Mesenchymal stem cell (in vitro differentiated cells and primary cell): ENCODE data around the gene MKNK1.

Experiments
- DNase-seq: peaks from one replicate; pipeline ENCODE4 v3.0.0-alpha.2; 2013
- H2AFZ ChIP-seq: one replicate; pipeline ENCODE4 v1.6.1; 2013; ENCODE audit warnings: low read depth, mild to moderate bottlenecking, control low read depth, inconsistent platforms, low read length, moderate library complexity
- H2AK5ac ChIP-seq: 2 replicates; pipeline ENCODE4 v1.6.1; 2013; ENCODE audit warnings: low read length, moderate library complexity, mild to moderate bottlenecking, inconsistent platforms; ENCODE audit not compliant: severe bottlenecking
- H2BK120ac ChIP-seq: one replicate; pipeline ENCODE4 v1.6.1; 2013; ENCODE audit warnings: low read depth, mild to moderate bottlenecking, inconsistent platforms, low read length, moderate library complexity
- H2BK12ac ChIP-seq, 2 experiments: one replicate each; pipeline ENCODE4 v1.6.1; 2013; ENCODE audit warnings: inconsistent platforms in 2 of 2, low read length in 2 of 2, mild to moderate bottlenecking in 2 of 2, moderate library complexity in 2 of 2, control low read depth in 1 of 2
- H2BK15ac ChIP-seq: one replicate; pipeline ENCODE4 v1.6.1; 2013; ENCODE audit warnings: mild to moderate bottlenecking, low read depth, inconsistent platforms; ENCODE audit not compliant: poor library complexity, severe bottlenecking
- H2BK5ac ChIP-seq: 2 replicates; pipeline ENCODE4 v1.6.1; 2013; ENCODE audit warnings: low read depth, mild to moderate bottlenecking, low read length, control low read depth, inconsistent platforms; ENCODE audit not compliant: poor library complexity, severe bottlenecking
- H3K14ac ChIP-seq, 2 experiments: one replicate each; pipeline ENCODE4 v1.6.1; 2013; ENCODE audit warnings: inconsistent platforms in 2 of 2, low read length in 2 of 2, control low read depth in 1 of 2, mild to moderate bottlenecking in 1 of 2, moderate library complexity in 1 of 2
- H3K18ac ChIP-seq, 2 experiments: one replicate each; pipeline ENCODE4 v1.6.1; 2013; ENCODE audit warnings: inconsistent platforms in 2 of 2, low read length in 2 of 2, control low read depth in 1 of 2, low read depth in 1 of 2, mild to moderate bottlenecking in 1 of 2
- H3K23ac ChIP-seq, 2 experiments: one replicate each; pipeline ENCODE4 v1.6.1; 2013; ENCODE audit warnings: inconsistent platforms in 2 of 2, low read length in 2 of 2, mild to moderate bottlenecking in 2 of 2, moderate library complexity in 2 of 2, control low read depth in 1 of 2
- H3K27ac ChIP-seq: 2 replicates; pipeline ENCODE4 v1.5.1; 2013; ENCODE audit warnings: mild to moderate bottlenecking, moderate library complexity, low read length, control low read depth, inconsistent platforms; ENCODE audit not compliant: poor library complexity, severe bottlenecking
- H3K27me3 ChIP-seq, 2 experiments: 2 replicates each; pipeline versions ENCODE4 v1.6.1 to v1.7.0; 2013; ENCODE audit warnings: low read length in 2 of 2, mild to moderate bottlenecking in 2 of 2, moderate library complexity in 2 of 2, control low read depth in 1 of 2, inconsistent platforms in 1 of 2; ENCODE audit not compliant: control insufficient read depth in 1 of 2, insufficient read depth in 1 of 2
- H3K36me3 ChIP-seq, 2 experiments: 2 replicates each; pipeline versions ENCODE4 v1.6.1 to v1.7.0; 2013; ENCODE audit warnings: low read length in 2 of 2, control low read depth in 1 of 2, inconsistent platforms in 1 of 2, low read depth in 1 of 2, mild to moderate bottlenecking in 1 of 2; ENCODE audit not compliant: insufficient read depth in 2 of 2, control insufficient read depth in 1 of 2
- H3K4ac ChIP-seq, 2 experiments: one replicate each; pipeline ENCODE4 v1.6.1; 2013; ENCODE audit warnings: inconsistent platforms in 2 of 2, low read length in 2 of 2, mild to moderate bottlenecking in 2 of 2, moderate library complexity in 2 of 2, control low read depth in 1 of 2, low read depth in 1 of 2
- H3K4me1 ChIP-seq: 2 replicates; pipeline ENCODE4 v1.6.1; 2013; ENCODE audit warnings: low read depth, low read length, control low read depth; ENCODE audit not compliant: control insufficient read depth, insufficient read depth
- H3K4me2 ChIP-seq: 2 replicates; pipeline ENCODE4 v1.6.1; 2013; ENCODE audit warnings: low read length, mild to moderate bottlenecking, inconsistent platforms; ENCODE audit not compliant: poor library complexity, severe bottlenecking
- H3K4me3 ChIP-seq, 2 experiments: 2 replicates each; pipeline versions ENCODE4 v1.5.1 to v1.7.0; 2013; ENCODE audit warnings: low read length in 2 of 2, mild to moderate bottlenecking in 2 of 2, control low read depth in 1 of 2, low read depth in 1 of 2; ENCODE audit not compliant: insufficient read depth in 1 of 2
- H3K79me1 ChIP-seq: replicated peaks from 2 replicates; pipeline ENCODE4 v1.6.1; 2013; ENCODE audit warnings: mild to moderate bottlenecking, control low read depth, low read length, inconsistent platforms; ENCODE audit not compliant: poor library complexity, severe bottlenecking
- H3K9ac ChIP-seq: 2 replicates; pipeline ENCODE4 v1.7.0; 2013; ENCODE audit warnings: mild to moderate bottlenecking, low read length, moderate library complexity
- H3K9me3 ChIP-seq: 2 replicates; pipeline ENCODE4 v1.7.0; 2013; ENCODE audit warnings: mild to moderate bottlenecking, low read length; ENCODE audit not compliant: control insufficient read depth
- H4K8ac ChIP-seq: one replicate; pipeline ENCODE4 v1.6.1; 2013; ENCODE audit warnings: inconsistent platforms, mild to moderate bottlenecking, low read length, moderate library complexity
- H4K91ac ChIP-seq: one replicate; pipeline ENCODE4 v1.6.1; 2013; ENCODE audit warnings: mild to moderate bottlenecking, low read length, inconsistent platforms
- WGBS: methylation state at CpG from one replicate; pipeline ENCODE4 v1.1.7; 2013; ENCODE audit warnings: mixed read lengths; 5-methylcytosine and 5-hydroxymethylcytosine counted together

The MKNK1 gene

GRCh38 chr1:46581681-46582455, 22.2 kb downstream of the MKNK1 start:
- no peak overlapping the region for H4K91ac ChIP-seq
- no peak overlapping the region for H3K18ac ChIP-seq
- H3K9me3 ChIP-seq = no peaks in the 10 kb centered on the region
- no peak overlapping the region for H2BK120ac ChIP-seq
- H3K4ac ChIP-seq = no peak overlapping the region
- no peak overlapping the region for H2BK12ac ChIP-seq
- H3K4me3 ChIP-seq = no peak overlapping the region
- no peak overlapping the region for H3K27ac ChIP-seq
- H4K8ac ChIP-seq = no peak overlapping the region
- 100% methylated on average over 3 of the region's 4 CpGs for WGBS
- no peak overlapping the region for H2AFZ ChIP-seq
- no peak overlapping the region for H3K4me2 ChIP-seq
- no peak overlapping the region for H2BK5ac ChIP-seq
- H3K4me1 ChIP-seq = no peaks in the 10 kb centered on the region
- H3K9ac ChIP-seq = no peak overlapping the region
- H3K36me3 ChIP-seq = peaks cover 56 to 87% of the 10 kb centered on the region in 2 experiments
- peaks cover 5% of the 10 kb centered on the region for H3K79me1 ChIP-seq
- H3K27me3 ChIP-seq = no peaks in the 10 kb centered on the region
- H2BK15ac ChIP-seq = no peak overlapping the region
- no peak for DNase-seq
- no peak overlapping the region for H3K14ac ChIP-seq
- no peak overlapping the region for H3K23ac ChIP-seq
- no peak overlapping the region for H2AK5ac ChIP-seq

GRCh38 chr1:46580140-46580903, 23.7 kb downstream of the MKNK1 start:
- Histone ChIP-seq H3K4me2 (no peak overlapping the region), H3K4me1 (no peaks in the 10 kb centered on the region), H3K23ac (no peak overlapping the region), H3K9me3 (no peaks in the 10 kb centered on the region), H2AFZ (no peak overlapping the region), H3K27me3 (no peaks in the 10 kb centered on the region), H4K91ac (no peak overlapping the region), H2AK5ac (no peak overlapping the region), H3K18ac (no peak overlapping the region), H3K9ac (no peak overlapping the region), H4K8ac (no peak overlapping the region), H3K14ac (no peak overlapping the region), H2BK15ac (no peak overlapping the region), H2BK12ac (no peak overlapping the region), H3K27ac (no peak overlapping the region), H2BK120ac (no peak overlapping the region), H2BK5ac (no peak overlapping the region), H3K79me1 (peaks cover 5% of the 10 kb centered on the region), H3K4me3 (no peak overlapping the region), H3K36me3 (peaks cover 58 to 84% of the 10 kb centered on the region in 2 experiments), H3K4ac (no peak overlapping the region)
- DNase-seq = no peak
- 88% methylated on average over 5 of the region's 6 CpGs for WGBS

GRCh38 chr1:46577671-46578070, 26.4 kb downstream of the MKNK1 start:
- H3K9ac ChIP-seq = no peak overlapping the region
- H2BK12ac ChIP-seq = no peak overlapping the region
- H3K36me3 ChIP-seq = peaks cover 44 to 74% of the 10 kb centered on the region in 2 experiments
- no peak overlapping the region for H3K14ac ChIP-seq
- DNase-seq = no peak
- no peak overlapping the region for H2BK120ac ChIP-seq
- H4K8ac ChIP-seq = no peak overlapping the region
- no peak overlapping the region for H2AK5ac ChIP-seq
- H3K79me1 ChIP-seq = peaks cover 2% of the 10 kb centered on the region
- H3K4me2 ChIP-seq = no peak overlapping the region
- no peak overlapping the region for H3K18ac ChIP-seq
- H3K23ac ChIP-seq = no peak overlapping the region
- H3K9me3 ChIP-seq = no peaks in the 10 kb centered on the region
- H4K91ac ChIP-seq = no peak overlapping the region
- no peak overlapping the region for H2BK5ac ChIP-seq
- 97% methylated on average over 3 of the region's 4 CpGs for WGBS
- H2AFZ ChIP-seq = no peak overlapping the region
- H2BK15ac ChIP-seq = no peak overlapping the region
- no peaks in the 10 kb centered on the region for H3K4me1 ChIP-seq
- H3K27me3 ChIP-seq = no peaks in the 10 kb centered on the region
- no peak overlapping the region for H3K4me3 ChIP-seq
- H3K4ac ChIP-seq = no peak overlapping the region
- H3K27ac ChIP-seq = no peak overlapping the region

GRCh38 chr1:46576596-46576995, 27.5 kb downstream of the MKNK1 start:
- no peak overlapping the region for H2BK120ac ChIP-seq
- no peak for DNase-seq
- no peak overlapping the region for H2AK5ac ChIP-seq
- H2BK5ac ChIP-seq = no peak overlapping the region
- H3K9ac ChIP-seq = no peak overlapping the region
- no peak overlapping the region for H2BK12ac ChIP-seq
- no peak overlapping the region for H4K91ac ChIP-seq
- H3K18ac ChIP-seq = no peak overlapping the region
- no peak overlapping the region for H3K27ac ChIP-seq
- no peak overlapping the region for H2BK15ac ChIP-seq
- H3K14ac ChIP-seq = no peak overlapping the region
- peaks cover 2% of the 10 kb centered on the region for H3K79me1 ChIP-seq
- H3K9me3 ChIP-seq = no peaks in the 10 kb centered on the region
- peaks cover 41 to 66% of the 10 kb centered on the region in 2 experiments for H3K36me3 ChIP-seq
- no peak overlapping the region for H3K4ac ChIP-seq
- no peaks in the 10 kb centered on the region for H3K4me1 ChIP-seq
- no peak overlapping the region for H4K8ac ChIP-seq
- H3K23ac ChIP-seq = no peak overlapping the region
- no peak overlapping the region for H2AFZ ChIP-seq
- H3K4me2 ChIP-seq = no peak overlapping the region
- WGBS = 81% methylated on average over 6 of the region's 6 CpGs
- H3K27me3 ChIP-seq = no peaks in the 10 kb centered on the region
- no peak overlapping the region for H3K4me3 ChIP-seq
